Cardiac muscle cell (in vitro differentiated cells and primary cell): ENCODE measurements around the gene REL. TPM values are rescaled to one million over a fixed set of nuclear protein-coding genes. Genes with fewer than 3 reads are reported as not detected.
"Not testable (repeated sequence)": the region's sequence is repeated elsewhere in the genome, so short reads cannot be mapped to it uniquely, and the experiment has no call there.

Source experiments
- DNase-seq, 2 donors: peaks; one replicate each; pipeline versions ENCODE4 v3.0.0 to v3.0.0-alpha.2; 2010 to 2017; ENCODE audit warnings: low read depth in 1 of 2, low spot score in 1 of 2
- H3K27ac ChIP-seq: fragments of 200-600 bp; sonication (generic); 2 replicates; pipeline ENCODE4 v1.5.1; 2016
- H3K27me3 ChIP-seq: fragments of 200-600 bp; sonication (generic); 2 replicates; pipeline ENCODE4 v1.6.0; 2016; ENCODE audit warnings: control low read depth
- H3K36me3 ChIP-seq: fragments of 200-600 bp; sonication (generic); 2 replicates; pipeline ENCODE4 v1.5.1; 2016; ENCODE audit warnings: control low read depth
- H3K4me1 ChIP-seq: fragments of 200-600 bp; sonication (generic); 2 replicates; pipeline ENCODE4 v1.8.1; 2017; ENCODE audit warnings: low read depth, mild to moderate bottlenecking, mixed run types
- H3K4me3 ChIP-seq: fragments of 200-600 bp; sonication (generic); 2 replicates; pipeline ENCODE4 v1.5.1; 2016; ENCODE audit warnings: mild to moderate bottlenecking
- H3K9me3 ChIP-seq: fragments of 200-600 bp; sonication (generic); 2 replicates; pipeline ENCODE4 v1.5.1; 2017; ENCODE audit warnings: low read depth, mild to moderate bottlenecking, control low read depth
- polyA plus RNA-seq: library from polyadenylated mRNA; unstranded; fragments of >200 nt; fragmentation: Nextera tagmentation; extraction: Ambion mirVana; gene quantifications from 2 replicates; pipeline ENCODE4 v1.2.1, GENCODE V29; 2016
- total RNA-seq: library from RNA; depleted of rRNA; stranded (reverse); fragments of >200 nt; gene quantifications from 2 replicates; pipeline ENCODE4 v1.2.3, GENCODE V29; 2016
- TF ChIP-seq, protein P1 (sequence below): IDR thresholded peaks from 2 replicates; pipeline ENCODE4 v1.5.1; 2012; ENCODE audit warnings: low read depth, mild to moderate bottlenecking, low read length

REL gene
- total and polyA plus RNA-seq, 2 experiments from 2014 or later: 7.6 to 11.5 TPM

DNA sequence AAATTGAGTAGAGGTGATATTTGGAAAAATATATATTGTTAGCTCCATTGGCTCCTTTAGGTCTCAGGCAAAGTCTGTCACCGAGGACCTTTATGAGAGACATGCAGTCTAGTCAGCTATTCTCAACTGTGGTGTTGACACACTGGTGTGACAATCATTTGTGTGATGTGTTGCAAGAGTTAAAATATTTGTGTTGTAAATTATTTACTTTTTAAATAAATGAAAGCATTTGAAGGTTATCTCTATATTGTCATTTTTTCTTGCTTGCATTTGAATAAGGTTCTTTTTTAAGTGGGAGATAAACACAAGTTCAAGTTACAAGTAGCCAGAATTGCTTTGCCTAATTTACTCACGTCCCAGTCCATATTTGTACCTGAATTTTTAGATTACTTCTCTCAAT is 4.3 kb downstream of the REL start:
- TF ChIP-seq, protein P1, sequence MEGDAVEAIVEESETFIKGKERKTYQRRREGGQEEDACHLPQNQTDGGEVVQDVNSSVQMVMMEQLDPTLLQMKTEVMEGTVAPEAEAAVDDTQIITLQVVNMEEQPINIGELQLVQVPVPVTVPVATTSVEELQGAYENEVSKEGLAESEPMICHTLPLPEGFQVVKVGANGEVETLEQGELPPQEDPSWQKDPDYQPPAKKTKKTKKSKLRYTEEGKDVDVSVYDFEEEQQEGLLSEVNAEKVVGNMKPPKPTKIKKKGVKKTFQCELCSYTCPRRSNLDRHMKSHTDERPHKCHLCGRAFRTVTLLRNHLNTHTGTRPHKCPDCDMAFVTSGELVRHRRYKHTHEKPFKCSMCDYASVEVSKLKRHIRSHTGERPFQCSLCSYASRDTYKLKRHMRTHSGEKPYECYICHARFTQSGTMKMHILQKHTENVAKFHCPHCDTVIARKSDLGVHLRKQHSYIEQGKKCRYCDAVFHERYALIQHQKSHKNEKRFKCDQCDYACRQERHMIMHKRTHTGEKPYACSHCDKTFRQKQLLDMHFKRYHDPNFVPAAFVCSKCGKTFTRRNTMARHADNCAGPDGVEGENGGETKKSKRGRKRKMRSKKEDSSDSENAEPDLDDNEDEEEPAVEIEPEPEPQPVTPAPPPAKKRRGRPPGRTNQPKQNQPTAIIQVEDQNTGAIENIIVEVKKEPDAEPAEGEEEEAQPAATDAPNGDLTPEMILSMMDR: no peak

DNA sequence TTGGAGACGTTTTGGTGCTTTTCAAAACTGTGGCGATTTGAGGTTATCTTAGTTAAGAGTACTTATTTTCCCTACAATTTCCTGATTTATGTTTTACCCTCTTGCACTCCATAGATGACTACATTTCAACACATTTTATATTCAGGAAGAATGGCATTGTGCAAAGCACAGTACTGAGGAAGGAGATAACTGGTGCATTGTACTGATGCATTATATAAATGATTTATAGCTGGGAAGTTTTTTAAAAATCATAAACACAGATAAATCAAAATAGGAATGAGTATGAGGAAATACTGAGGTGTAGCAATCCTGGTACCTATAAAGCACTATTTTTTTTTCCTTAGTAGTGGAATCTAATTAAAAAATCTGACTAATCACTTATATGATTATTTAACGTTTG is 5.6 kb downstream of the REL start:
- Histone ChIP-seq H3K27me3 (no peaks in the 10 kb centered on the region), H3K4me3 (no peak overlapping the region), H3K9me3 (no peaks in the 10 kb centered on the region), H3K4me1 (peaks cover 29% of the 10 kb centered on the region), H3K36me3 (peaks cover 2% of the 10 kb centered on the region), H3K27ac (no peak overlapping the region)
- TF ChIP-seq, protein P1: no peak
- DNase-seq: no peak

More for the DNA sequence above, 4.3 kb downstream of the REL start:
- Histone ChIP-seq H3K27me3 (no peaks in the 10 kb centered on the region), H3K27ac (no peak overlapping the region), H3K4me1 (peaks cover 29% of the 10 kb centered on the region), H3K4me3 (no peak overlapping the region), H3K36me3 (no peaks in the 10 kb centered on the region), H3K9me3 (no peaks in the 10 kb centered on the region)
- no peak for DNase-seq

DNA sequence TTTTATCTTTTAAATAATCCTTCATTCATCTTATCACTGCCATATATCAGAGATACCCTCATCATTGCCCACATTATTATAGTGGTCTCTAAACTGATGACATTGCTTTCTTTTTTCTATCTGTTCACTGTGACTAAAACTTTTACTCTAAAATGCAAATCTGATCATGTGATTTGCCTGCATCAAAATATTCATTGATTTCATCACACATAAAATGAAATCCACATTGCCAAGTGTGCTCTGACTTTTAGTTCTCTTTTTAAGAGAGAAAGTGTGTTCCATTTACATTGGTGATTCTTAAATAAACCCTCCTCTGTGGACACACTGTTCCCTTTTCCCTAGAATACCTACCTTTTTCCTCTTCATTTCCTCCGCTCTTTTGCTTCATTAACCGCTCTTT is 7.5 kb downstream of the REL start:
- TF ChIP-seq, protein P1: no peak
- DNase-seq: no peak
- peaks cover 15% of the 10 kb centered on the region for H3K36me3 ChIP-seq
- H3K27ac ChIP-seq: no peak overlapping the region
- H3K4me1 ChIP-seq: peaks cover 22% of the 10 kb centered on the region
- H3K9me3 ChIP-seq: no peaks in the 10 kb centered on the region
- H3K4me3 ChIP-seq: no peak overlapping the region
- no peaks in the 10 kb centered on the region for H3K27me3 ChIP-seq

DNA sequence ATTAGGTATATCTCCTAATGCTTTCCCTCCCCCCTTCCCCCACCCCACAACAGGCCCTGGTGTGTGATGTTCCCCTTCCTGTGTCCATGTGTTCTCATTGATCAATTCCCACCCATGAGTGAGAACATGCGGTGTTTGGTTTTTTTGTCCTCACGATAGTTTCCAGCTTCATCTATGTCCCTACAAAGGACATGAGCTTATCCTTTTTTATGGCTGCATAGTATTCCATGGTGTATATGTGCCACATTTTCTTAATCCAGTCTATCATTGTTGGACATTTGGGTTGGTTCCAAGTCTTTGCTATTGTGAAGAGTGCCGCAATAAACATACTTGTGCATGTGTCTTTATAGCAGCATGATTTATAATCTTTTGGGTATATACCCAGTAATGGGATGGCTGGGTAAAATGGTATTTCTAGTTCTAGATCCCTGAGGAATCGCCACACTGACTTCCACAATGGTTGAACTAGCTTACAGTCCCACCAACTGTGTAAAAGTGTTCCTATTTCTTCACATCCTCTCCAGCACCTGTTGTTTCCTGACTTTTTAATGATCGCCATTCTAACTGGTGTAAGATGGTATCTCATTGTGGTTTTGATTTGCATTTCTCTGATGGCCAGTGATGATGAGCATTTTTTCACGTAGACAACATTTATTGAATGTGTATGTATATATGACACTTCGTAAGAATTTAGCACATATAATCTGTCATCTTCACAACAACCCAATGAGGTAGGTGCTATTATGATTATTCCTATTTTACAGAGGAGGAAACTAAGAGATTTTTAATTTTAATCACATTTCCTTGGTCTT is 8.4 kb downstream of the REL start:
- H3K9me3 ChIP-seq, H3K27me3 ChIP-seq, DNase-seq, H3K27ac ChIP-seq, H3K4me3 ChIP-seq: not testable (repeated sequence)
- Histone ChIP-seq H3K4me1 (peaks cover 15% of the 10 kb centered on the region), H3K36me3 (peaks cover 21% of the 10 kb centered on the region)

DNA sequence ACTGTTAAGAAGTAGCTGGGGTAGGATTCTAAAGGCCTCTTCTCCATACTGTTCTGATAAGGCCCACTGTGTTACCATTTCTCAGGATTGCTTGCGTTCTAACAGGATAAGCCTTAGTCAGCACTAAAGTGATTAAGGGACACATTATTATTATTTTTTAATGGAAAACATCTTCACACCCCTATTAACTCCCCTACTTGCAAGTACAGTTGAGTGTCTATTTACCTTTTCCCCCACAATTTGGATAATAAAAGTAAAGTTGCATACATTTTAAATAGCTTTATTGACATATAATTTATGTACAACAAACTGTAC is 9.0 kb downstream of the REL start:
- Histone ChIP-seq H3K27me3 (no peaks in the 10 kb centered on the region), H3K9me3 (no peaks in the 10 kb centered on the region)
- TF ChIP-seq, protein P1: no peak

DNA sequence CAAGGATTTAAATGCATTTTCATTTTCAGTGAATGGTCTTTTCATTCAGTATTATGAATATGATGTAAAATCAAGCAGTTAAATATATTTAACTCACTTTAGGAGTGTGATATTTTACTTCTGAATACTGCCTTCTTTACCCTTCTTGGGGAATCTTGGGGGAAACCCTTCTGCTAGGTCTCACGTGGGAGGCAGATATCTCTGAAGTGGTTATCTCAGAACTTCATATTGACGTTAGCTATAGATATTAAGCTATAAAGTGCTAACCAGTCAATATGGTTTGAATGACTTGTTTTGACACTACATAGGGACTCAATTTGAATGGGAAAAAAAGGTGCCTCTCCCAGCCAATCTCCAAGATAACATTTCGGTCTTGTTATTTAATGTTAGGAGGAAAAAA is 9.8 kb downstream of the REL start:
- TF ChIP-seq, protein P1: no peak
- Histone ChIP-seq H3K4me3 (no peak overlapping the region), H3K4me1 (peaks cover 1% of the 10 kb centered on the region), H3K9me3 (no peaks in the 10 kb centered on the region), H3K27me3 (no peaks in the 10 kb centered on the region), H3K27ac (no peak overlapping the region), H3K36me3 (peaks cover 24% of the 10 kb centered on the region)
- no peak for DNase-seq

More for the DNA sequence above, 9.0 kb downstream of the REL start:
- Histone ChIP-seq H3K27ac (no peak overlapping the region), H3K4me1 (peaks cover 9% of the 10 kb centered on the region), H3K36me3 (peaks cover 21% of the 10 kb centered on the region), H3K4me3 (no peak overlapping the region)
- DNase-seq: no peak
